Vagina (tissue), 2 donors: ENCODE measurements around the gene TTLL11.

Experiments used
- POLR2A ChIP-seq, 2 donors: fragments of 450-650 bp; IDR thresholded peaks; one replicate each; pipeline ENCODE4 v1.6.1; 2017; ENCODE audit warnings: antibody characterized with exemption in 2 of 2, mild to moderate bottlenecking in 2 of 2, moderate library complexity in 2 of 2
- POLR2AphosphoS5 ChIP-seq, 2 donors: sonication (generic); formaldehyde crosslinking; IDR thresholded peaks; one replicate each; pipeline ENCODE4 v1.9.0; 2017; ENCODE audit warnings: antibody characterized with exemption in 2 of 2, mild to moderate bottlenecking in 2 of 2, low read depth in 1 of 2; ENCODE audit not compliant: insufficient read depth in 1 of 2
- TF ChIP-seq, protein P1 (sequence below), 3 experiments: fragments of 450-650 bp in 2 of 3; fragments of 200-600 bp in 1 of 3; sonication (generic) in 1 of 3; IDR thresholded peaks; one replicate each; pipeline ENCODE4 v1.5.1; 2017 to 2019; ENCODE audit warnings: antibody characterized with exemption in 3 of 3, mild to moderate bottlenecking in 2 of 3, moderate library complexity in 2 of 3

DNA sequence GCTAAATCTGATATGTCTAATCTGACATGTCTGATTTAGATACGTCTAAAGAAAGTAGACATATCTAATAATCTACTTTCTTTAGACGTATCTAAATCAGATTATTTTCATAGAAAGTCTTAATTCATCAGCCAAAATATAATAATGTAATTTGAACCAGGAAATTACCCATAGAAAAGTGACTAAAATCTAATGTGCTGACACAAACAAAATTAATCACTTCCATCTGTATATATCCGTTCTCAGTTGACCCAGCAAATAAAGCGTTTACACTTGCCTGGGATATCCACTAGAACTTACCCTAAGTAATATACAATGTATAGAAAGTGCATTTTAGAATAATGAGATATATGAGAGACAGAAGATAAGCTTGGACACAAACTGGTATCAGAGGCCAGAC is 56.7 kb downstream of the TTLL11 start:
- no peak for TF ChIP-seq POLR2A (IDR thresholded peaks at IDR 0.05)
- TF ChIP-seq, protein P1, sequence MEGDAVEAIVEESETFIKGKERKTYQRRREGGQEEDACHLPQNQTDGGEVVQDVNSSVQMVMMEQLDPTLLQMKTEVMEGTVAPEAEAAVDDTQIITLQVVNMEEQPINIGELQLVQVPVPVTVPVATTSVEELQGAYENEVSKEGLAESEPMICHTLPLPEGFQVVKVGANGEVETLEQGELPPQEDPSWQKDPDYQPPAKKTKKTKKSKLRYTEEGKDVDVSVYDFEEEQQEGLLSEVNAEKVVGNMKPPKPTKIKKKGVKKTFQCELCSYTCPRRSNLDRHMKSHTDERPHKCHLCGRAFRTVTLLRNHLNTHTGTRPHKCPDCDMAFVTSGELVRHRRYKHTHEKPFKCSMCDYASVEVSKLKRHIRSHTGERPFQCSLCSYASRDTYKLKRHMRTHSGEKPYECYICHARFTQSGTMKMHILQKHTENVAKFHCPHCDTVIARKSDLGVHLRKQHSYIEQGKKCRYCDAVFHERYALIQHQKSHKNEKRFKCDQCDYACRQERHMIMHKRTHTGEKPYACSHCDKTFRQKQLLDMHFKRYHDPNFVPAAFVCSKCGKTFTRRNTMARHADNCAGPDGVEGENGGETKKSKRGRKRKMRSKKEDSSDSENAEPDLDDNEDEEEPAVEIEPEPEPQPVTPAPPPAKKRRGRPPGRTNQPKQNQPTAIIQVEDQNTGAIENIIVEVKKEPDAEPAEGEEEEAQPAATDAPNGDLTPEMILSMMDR (IDR thresholded peaks at IDR 0.05), result no peak
- TF ChIP-seq POLR2AphosphoS5 (IDR thresholded peaks at IDR 0.05; ENCODE audit: insufficient read depth in 1 of 2, low read depth in 1 of 2), result no peak
